HG03354 (cell line): ENCODE results near the gene MINK1.
"Not testable (repeated sequence)": the region's sequence is repeated elsewhere in the genome, so short reads cannot be mapped to it uniquely, and the experiment has no call there.

Experiments used
- ATAC-seq: cut with Tn5 transposase; IDR thresholded peaks from one replicate; pipeline ENCODE4 v1.9.1; 2021; ENCODE audit warnings: mild to moderate bottlenecking; ENCODE audit not compliant: unreplicated experiment, poor library complexity, severe bottlenecking

The MINK1 gene

GRCh38 chr17:4863321-4863720, 30.2 kb downstream of the MINK1 start:
- ATAC-seq = no peak

GRCh38 chr17:4867535-4867934, 34.4 kb downstream of the MINK1 start:
- ATAC-seq = not testable (repeated sequence)

GRCh38 chr17:4869058-4869998, 36.2 kb downstream of the MINK1 start:
- not testable (repeated sequence) for ATAC-seq

- ATAC-seq = no peak
Measured at GRCh38 chr17:4870855-4871254, 37.7 kb downstream of the MINK1 start.

- ATAC-seq = no peak
Measured at GRCh38 chr17:4872786-4873185, 39.6 kb downstream of the MINK1 start.

- ATAC-seq = no peak
Measured at GRCh38 chr17:4877089-4877488, 43.9 kb downstream of the MINK1 start.

- no peak for ATAC-seq
Measured at GRCh38 chr17:4879601-4880000, 46.5 kb downstream of the MINK1 start.

- no peak for ATAC-seq
Measured at GRCh38 chr17:4880857-4881256, 47.7 kb downstream of the MINK1 start.

GRCh38 chr17:4881761-4882555, 48.8 kb downstream of the MINK1 start:
- ATAC-seq = no peak

GRCh38 chr17:4884489-4884888, 51.3 kb downstream of the MINK1 start:
- no peak for ATAC-seq

GRCh38 chr17:4886830-4887229, 53.7 kb downstream of the MINK1 start:
- no peak for ATAC-seq

GRCh38 chr17:4887581-4887980, 54.4 kb downstream of the MINK1 start:
- no peak for ATAC-seq

GRCh38 chr17:4891411-4892410, 58.6 kb downstream of the MINK1 start:
- ATAC-seq = no peak

GRCh38 chr17:4892499-4893221, 59.5 kb downstream of the MINK1 start:
- no peak for ATAC-seq

GRCh38 chr17:4893272-4893671, 60.1 kb downstream of the MINK1 start:
- ATAC-seq = no peak

GRCh38 chr17:4893721-4894560, 60.8 kb downstream of the MINK1 start:
- ATAC-seq = no peak

- no peak for ATAC-seq
Measured at GRCh38 chr17:4895121-4895520, 62.0 kb downstream of the MINK1 start.

GRCh38 chr17:4895657-4896331, 62.7 kb downstream of the MINK1 start:
- ATAC-seq = no peak
